HEK293 (cell line): ENCODE data around the gene VEZF1.

Source experiments
- CTCF ChIP-seq: fragments of 450-650 bp; formaldehyde crosslinking; IDR thresholded peaks from 2 replicates; pipeline ENCODE4 v1.5.1; 2016; ENCODE audit warnings: missing biosample characterization, missing genetic modification characterization
- MZF1 ChIP-seq: fragments of 450-650 bp; formaldehyde crosslinking; IDR thresholded peaks from 2 replicates; pipeline ENCODE4 v1.5.1; 2017; ENCODE audit warnings: missing biosample characterization, missing genetic modification characterization, borderline replicate concordance
- SP2 ChIP-seq: fragments of 450-650 bp; formaldehyde crosslinking; IDR thresholded peaks from 2 replicates; pipeline ENCODE4 v1.5.1; 2016; ENCODE audit warnings: missing biosample characterization, missing genetic modification characterization
- ZNF529 ChIP-seq: fragments of 450-650 bp; formaldehyde crosslinking; IDR thresholded peaks from 2 replicates; pipeline ENCODE4 v1.5.1; 2017; ENCODE audit warnings: missing genetic modification characterization, missing biosample characterization; ENCODE audit not compliant: insufficient replicate concordance
- ZNF660 ChIP-seq: fragments of 450-650 bp; IDR thresholded peaks from 2 replicates; pipeline ENCODE4 v1.5.1; 2018; ENCODE audit warnings: missing biosample characterization, mild to moderate bottlenecking, missing genetic modification characterization
- TF ChIP-seq, protein P1 (sequence below): fragments of 450-650 bp; formaldehyde crosslinking; IDR thresholded peaks from 2 replicates; pipeline ENCODE4 v1.5.1; 2016; ENCODE audit warnings: missing biosample characterization, missing genetic modification characterization, low read depth

- TF ChIP-seq SP2 (tag by site-specific recombination): no peak
- no peak for TF ChIP-seq MZF1 (tag by site-specific recombination)
- TF ChIP-seq, protein P1, sequence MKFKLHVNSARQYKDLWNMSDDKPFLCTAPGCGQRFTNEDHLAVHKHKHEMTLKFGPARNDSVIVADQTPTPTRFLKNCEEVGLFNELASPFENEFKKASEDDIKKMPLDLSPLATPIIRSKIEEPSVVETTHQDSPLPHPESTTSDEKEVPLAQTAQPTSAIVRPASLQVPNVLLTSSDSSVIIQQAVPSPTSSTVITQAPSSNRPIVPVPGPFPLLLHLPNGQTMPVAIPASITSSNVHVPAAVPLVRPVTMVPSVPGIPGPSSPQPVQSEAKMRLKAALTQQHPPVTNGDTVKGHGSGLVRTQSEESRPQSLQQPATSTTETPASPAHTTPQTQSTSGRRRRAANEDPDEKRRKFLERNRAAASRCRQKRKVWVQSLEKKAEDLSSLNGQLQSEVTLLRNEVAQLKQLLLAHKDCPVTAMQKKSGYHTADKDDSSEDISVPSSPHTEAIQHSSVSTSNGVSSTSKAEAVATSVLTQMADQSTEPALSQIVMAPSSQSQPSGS (tag by site-specific recombination): no peak
- TF ChIP-seq CTCF (tag by site-specific recombination): no peak
- no peak for TF ChIP-seq ZNF529
- TF ChIP-seq ZNF660 (tag by site-specific recombination): no peak
These were observed 32.7 kb downstream of the VEZF1 start, which contains the start of gene CUEDC1 for GRCh38 chr17:57955183-57955931.
